HFF-Myc (cell line): ENCODE results near the gene GPD2.

Source experiments
- DNase-seq: peaks from one replicate; pipeline ENCODE4 v3.0.0-alpha.2; 2011; ENCODE audit warnings: low read depth; ENCODE audit errors: extremely low read depth
- H3K4me3 ChIP-seq: replicated peaks from 2 replicates; pipeline ENCODE4 v1.5.1; 2011; ENCODE audit warnings: low read depth, mild to moderate bottlenecking, control low read depth, low read length
- CTCF ChIP-seq: IDR thresholded peaks from 2 replicates; pipeline ENCODE4 v1.5.1; 2012; ENCODE audit warnings: mild to moderate bottlenecking, low read depth, low read length, control low read depth; ENCODE audit errors: missing control alignments

GPD2 gene

GRCh38 chr2:156537141-156537540, 101.0 kb downstream of the GPD2 start:
- TF ChIP-seq CTCF, result no peak
- H3K4me3 ChIP-seq, result no peak overlapping the region
- DNase-seq, result no peak

GRCh38 chr2:156538083-156538504, 101.9 kb downstream of the GPD2 start:
- H3K4me3 ChIP-seq, result no peak overlapping the region
- TF ChIP-seq CTCF, result no peak
- no peak for DNase-seq

GRCh38 chr2:156539086-156539860, 103.1 kb downstream of the GPD2 start:
- TF ChIP-seq CTCF, result no peak
- DNase-seq, result no peak
- H3K4me3 ChIP-seq, result no peak overlapping the region

GRCh38 chr2:156540706-156541105, 104.5 kb downstream of the GPD2 start:
- H3K4me3 ChIP-seq, result no peak overlapping the region
- DNase-seq, result no peak
- TF ChIP-seq CTCF, result no peak

- no peak for DNase-seq
- no peak for TF ChIP-seq CTCF
- H3K4me3 ChIP-seq, result no peak overlapping the region
Observed at GRCh38 chr2:156541229-156541628, 105.0 kb downstream of the GPD2 start.

GRCh38 chr2:156541706-156542105, 105.5 kb downstream of the GPD2 start:
- no peak for TF ChIP-seq CTCF
- H3K4me3 ChIP-seq, result no peak overlapping the region

GRCh38 chr2:156548413-156548812, 112.2 kb downstream of the GPD2 start:
- no peak for DNase-seq
- TF ChIP-seq CTCF, result no peak
- H3K4me3 ChIP-seq, result no peak overlapping the region

More at GRCh38 chr2:156541706-156542105, 105.5 kb downstream of the GPD2 start:
- DNase-seq, result no peak
